H1 (cell line): Measurements from ENCODE around the gene PRKACA. TPM values are rescaled to one million over a fixed set of nuclear protein-coding genes. Genes with fewer than 3 reads are reported as not detected.

ENCODE experiments used
- EP300 ChIP-seq, 2 experiments: IDR thresholded peaks; 1 replicate in 1 of 2; 2 replicates in 1 of 2; pipeline ENCODE4 v1.6.1; 2011 to 2012; ENCODE audit warnings: low read depth in 2 of 2, low read length in 2 of 2, mild to moderate bottlenecking in 2 of 2, borderline replicate concordance in 1 of 2, inconsistent platforms in 1 of 2, moderate library complexity in 1 of 2
- KDM4A ChIP-seq: IDR thresholded peaks from one replicate; pipeline ENCODE4 v1.7.1; 2012; ENCODE audit warnings: low read depth, mild to moderate bottlenecking, moderate library complexity, low read length, inconsistent platforms; ENCODE audit not compliant: severe bottlenecking
- KDM5A ChIP-seq: fragments of 200-600 bp; IDR thresholded peaks from 2 replicates; pipeline ENCODE4 v1.7.1; 2012; ENCODE audit warnings: mild to moderate bottlenecking, low read length, inconsistent platforms, mixed read lengths
- SP4 ChIP-seq: IDR thresholded peaks from 2 replicates; pipeline ENCODE4 v1.6.1; 2012; ENCODE audit warnings: low read length, inconsistent platforms
- SUZ12 ChIP-seq: fragments of 200-600 bp; sonication (generic); IDR thresholded peaks from 2 replicates; pipeline ENCODE4 v1.6.1; 2012; ENCODE audit warnings: mild to moderate bottlenecking, inconsistent platforms, low read length, moderate library complexity, mixed read lengths
- ZNF274 ChIP-seq: IDR thresholded peaks from 2 replicates; pipeline ENCODE4 v1.7.0; 2012; ENCODE audit warnings: low read length, borderline replicate concordance; ENCODE audit errors: extremely low read depth
- polyA plus RNA-seq, 7 experiments: library from polyadenylated mRNA; depleted of rRNA in 3 of 7; stranded (reverse) in 5 of 7; unstranded in 2 of 7; fragments of >200 nt in 5 of 7; fragments of 200-250 nt in 2 of 7; gene quantifications; 1 replicate in 5 of 7; 2 replicates in 1 of 7; 4 replicates in 1 of 7; pipeline versions ENCODE4 v1.2.1 to v1.2.3, GENCODE V29; 2011 to 2013; ENCODE audit warnings: missing spikeins in 2 of 7, mixed read lengths in 2 of 7
- total RNA-seq: library from RNA; stranded (reverse); fragmentation: NEBNext Ultra II Directional; extraction: Animal tissue kit (Norgen Biotek cat#: 25700); gene quantifications from 2 replicates; pipeline ENCODE4 v1.2.1, GENCODE V29; 2021
- TF ChIP-seq, protein P1 (sequence below): fragments of 300-600 bp; sonication (generic); IDR thresholded peaks from 2 replicates; pipeline ENCODE4 v1.7.1; 2012; ENCODE audit warnings: low read length, moderate library complexity, mild to moderate bottlenecking, inconsistent platforms; ENCODE audit not compliant: insufficient replicate concordance

PRKACA gene
- total and polyA plus RNA-seq, 2 of the 8 experiments (the other 6 are each of a cell fraction or from before 2014, with no cell fraction given), result 14.2 to 48.2 TPM

- TF ChIP-seq, protein P1, sequence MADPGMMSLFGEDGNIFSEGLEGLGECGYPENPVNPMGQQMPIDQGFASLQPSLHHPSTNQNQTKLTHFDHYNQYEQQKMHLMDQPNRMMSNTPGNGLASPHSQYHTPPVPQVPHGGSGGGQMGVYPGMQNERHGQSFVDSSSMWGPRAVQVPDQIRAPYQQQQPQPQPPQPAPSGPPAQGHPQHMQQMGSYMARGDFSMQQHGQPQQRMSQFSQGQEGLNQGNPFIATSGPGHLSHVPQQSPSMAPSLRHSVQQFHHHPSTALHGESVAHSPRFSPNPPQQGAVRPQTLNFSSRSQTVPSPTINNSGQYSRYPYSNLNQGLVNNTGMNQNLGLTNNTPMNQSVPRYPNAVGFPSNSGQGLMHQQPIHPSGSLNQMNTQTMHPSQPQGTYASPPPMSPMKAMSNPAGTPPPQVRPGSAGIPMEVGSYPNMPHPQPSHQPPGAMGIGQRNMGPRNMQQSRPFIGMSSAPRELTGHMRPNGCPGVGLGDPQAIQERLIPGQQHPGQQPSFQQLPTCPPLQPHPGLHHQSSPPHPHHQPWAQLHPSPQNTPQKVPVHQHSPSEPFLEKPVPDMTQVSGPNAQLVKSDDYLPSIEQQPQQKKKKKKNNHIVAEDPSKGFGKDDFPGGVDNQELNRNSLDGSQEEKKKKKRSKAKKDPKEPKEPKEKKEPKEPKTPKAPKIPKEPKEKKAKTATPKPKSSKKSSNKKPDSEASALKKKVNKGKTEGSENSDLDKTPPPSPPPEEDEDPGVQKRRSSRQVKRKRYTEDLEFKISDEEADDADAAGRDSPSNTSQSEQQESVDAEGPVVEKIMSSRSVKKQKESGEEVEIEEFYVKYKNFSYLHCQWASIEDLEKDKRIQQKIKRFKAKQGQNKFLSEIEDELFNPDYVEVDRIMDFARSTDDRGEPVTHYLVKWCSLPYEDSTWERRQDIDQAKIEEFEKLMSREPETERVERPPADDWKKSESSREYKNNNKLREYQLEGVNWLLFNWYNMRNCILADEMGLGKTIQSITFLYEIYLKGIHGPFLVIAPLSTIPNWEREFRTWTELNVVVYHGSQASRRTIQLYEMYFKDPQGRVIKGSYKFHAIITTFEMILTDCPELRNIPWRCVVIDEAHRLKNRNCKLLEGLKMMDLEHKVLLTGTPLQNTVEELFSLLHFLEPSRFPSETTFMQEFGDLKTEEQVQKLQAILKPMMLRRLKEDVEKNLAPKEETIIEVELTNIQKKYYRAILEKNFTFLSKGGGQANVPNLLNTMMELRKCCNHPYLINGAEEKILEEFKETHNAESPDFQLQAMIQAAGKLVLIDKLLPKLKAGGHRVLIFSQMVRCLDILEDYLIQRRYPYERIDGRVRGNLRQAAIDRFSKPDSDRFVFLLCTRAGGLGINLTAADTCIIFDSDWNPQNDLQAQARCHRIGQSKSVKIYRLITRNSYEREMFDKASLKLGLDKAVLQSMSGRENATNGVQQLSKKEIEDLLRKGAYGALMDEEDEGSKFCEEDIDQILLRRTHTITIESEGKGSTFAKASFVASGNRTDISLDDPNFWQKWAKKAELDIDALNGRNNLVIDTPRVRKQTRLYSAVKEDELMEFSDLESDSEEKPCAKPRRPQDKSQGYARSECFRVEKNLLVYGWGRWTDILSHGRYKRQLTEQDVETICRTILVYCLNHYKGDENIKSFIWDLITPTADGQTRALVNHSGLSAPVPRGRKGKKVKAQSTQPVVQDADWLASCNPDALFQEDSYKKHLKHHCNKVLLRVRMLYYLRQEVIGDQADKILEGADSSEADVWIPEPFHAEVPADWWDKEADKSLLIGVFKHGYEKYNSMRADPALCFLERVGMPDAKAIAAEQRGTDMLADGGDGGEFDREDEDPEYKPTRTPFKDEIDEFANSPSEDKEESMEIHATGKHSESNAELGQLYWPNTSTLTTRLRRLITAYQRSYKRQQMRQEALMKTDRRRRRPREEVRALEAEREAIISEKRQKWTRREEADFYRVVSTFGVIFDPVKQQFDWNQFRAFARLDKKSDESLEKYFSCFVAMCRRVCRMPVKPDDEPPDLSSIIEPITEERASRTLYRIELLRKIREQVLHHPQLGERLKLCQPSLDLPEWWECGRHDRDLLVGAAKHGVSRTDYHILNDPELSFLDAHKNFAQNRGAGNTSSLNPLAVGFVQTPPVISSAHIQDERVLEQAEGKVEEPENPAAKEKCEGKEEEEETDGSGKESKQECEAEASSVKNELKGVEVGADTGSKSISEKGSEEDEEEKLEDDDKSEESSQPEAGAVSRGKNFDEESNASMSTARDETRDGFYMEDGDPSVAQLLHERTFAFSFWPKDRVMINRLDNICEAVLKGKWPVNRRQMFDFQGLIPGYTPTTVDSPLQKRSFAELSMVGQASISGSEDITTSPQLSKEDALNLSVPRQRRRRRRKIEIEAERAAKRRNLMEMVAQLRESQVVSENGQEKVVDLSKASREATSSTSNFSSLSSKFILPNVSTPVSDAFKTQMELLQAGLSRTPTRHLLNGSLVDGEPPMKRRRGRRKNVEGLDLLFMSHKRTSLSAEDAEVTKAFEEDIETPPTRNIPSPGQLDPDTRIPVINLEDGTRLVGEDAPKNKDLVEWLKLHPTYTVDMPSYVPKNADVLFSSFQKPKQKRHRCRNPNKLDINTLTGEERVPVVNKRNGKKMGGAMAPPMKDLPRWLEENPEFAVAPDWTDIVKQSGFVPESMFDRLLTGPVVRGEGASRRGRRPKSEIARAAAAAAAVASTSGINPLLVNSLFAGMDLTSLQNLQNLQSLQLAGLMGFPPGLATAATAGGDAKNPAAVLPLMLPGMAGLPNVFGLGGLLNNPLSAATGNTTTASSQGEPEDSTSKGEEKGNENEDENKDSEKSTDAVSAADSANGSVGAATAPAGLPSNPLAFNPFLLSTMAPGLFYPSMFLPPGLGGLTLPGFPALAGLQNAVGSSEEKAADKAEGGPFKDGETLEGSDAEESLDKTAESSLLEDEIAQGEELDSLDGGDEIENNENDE, result no peak
- TF ChIP-seq KDM5A (no peak), SP4 (no peak), SUZ12 (no peak), EP300 (IDR thresholded peaks at IDR 0.05; ENCODE audit: borderline replicate concordance in 1 of 2, low read depth in 2 of 2, low read length in 2 of 2) (no peak), ZNF274 (no peak), KDM4A (no peak)
These were observed 54.5 kb downstream of the PRKACA start (continued) for GRCh38 chr19:14063105-14063504.
